Liver (tissue), 9 donors: ENCODE results near the gene C11orf21. TPM values are rescaled to one million over a fixed set of nuclear protein-coding genes. Genes with fewer than 3 reads are reported as not detected.

Experiments
- DNase-seq: peaks from one replicate; pipeline ENCODE4 v3.0.0-alpha.2; 2017; ENCODE audit warnings: low spot score
- H3K27ac ChIP-seq, 2 donors: one replicate each; pipeline ENCODE4 v1.7.0; 2013; ENCODE audit warnings: inconsistent platforms in 2 of 2, low read length in 2 of 2, control low read depth in 1 of 2, low read depth in 1 of 2, mild to moderate bottlenecking in 1 of 2
- H3K27me3 ChIP-seq, 4 donors: one replicate each; pipeline versions ENCODE4 v1.6.1 to v1.7.0; 2013; ENCODE audit warnings: low read length in 3 of 4, inconsistent platforms in 1 of 4, mild to moderate bottlenecking in 1 of 4, moderate library complexity in 1 of 4; ENCODE audit not compliant: control insufficient read depth in 4 of 4, insufficient read depth in 4 of 4
- H3K36me3 ChIP-seq, 4 donors: one replicate each; pipeline versions ENCODE4 v1.6.1 to v1.7.0; 2013; ENCODE audit warnings: low read length in 3 of 4, mild to moderate bottlenecking in 3 of 4, low read depth in 1 of 4, moderate library complexity in 1 of 4; ENCODE audit not compliant: control insufficient read depth in 4 of 4, insufficient read depth in 3 of 4
- H3K4me1 ChIP-seq, 4 donors: one replicate each; pipeline versions ENCODE4 v1.6.1 to v1.7.0; 2013; ENCODE audit warnings: low read length in 3 of 4, mild to moderate bottlenecking in 3 of 4, moderate library complexity in 1 of 4; ENCODE audit not compliant: control insufficient read depth in 4 of 4, insufficient read depth in 4 of 4
- H3K4me3 ChIP-seq, 3 donors: one replicate each; pipeline versions ENCODE4 v1.6.1 to v1.7.0; 2013; ENCODE audit warnings: low read length in 3 of 3, control low read depth in 1 of 3, low read depth in 1 of 3, mild to moderate bottlenecking in 1 of 3
- H3K9ac ChIP-seq, 2 donors: one replicate each; pipeline ENCODE4 v1.7.0; 2013; ENCODE audit warnings: low read length in 2 of 2, mild to moderate bottlenecking in 2 of 2, moderate library complexity in 2 of 2, control low read depth in 1 of 2, low read depth in 1 of 2
- H3K9me3 ChIP-seq, 4 donors: one replicate each; pipeline versions ENCODE4 v1.6.1 to v1.7.0; 2013; ENCODE audit warnings: low read length in 3 of 4; ENCODE audit not compliant: control insufficient read depth in 4 of 4
- FOXA1 ChIP-seq: IDR thresholded peaks from 2 replicates; pipeline ENCODE4 v1.6.1; 2016; ENCODE audit warnings: antibody characterized with exemption
- FOXA2 ChIP-seq: IDR thresholded peaks from 2 replicates; pipeline ENCODE4 v1.6.1; 2016; ENCODE audit warnings: antibody characterized with exemption
- GABPA ChIP-seq, 2 donors: IDR thresholded peaks in 1 of 2; conservative IDR thresholded peaks in 1 of 2; 2 replicates each; pipeline ENCODE4 v1.6.1; 2016; ENCODE audit warnings: antibody characterized with exemption in 2 of 2, mild to moderate bottlenecking in 1 of 2, moderate library complexity in 1 of 2
- HNF4A ChIP-seq, 2 donors: conservative IDR thresholded peaks; 2 replicates each; pipeline ENCODE4 v1.6.1; 2016; ENCODE audit warnings: antibody characterized with exemption in 2 of 2, mild to moderate bottlenecking in 2 of 2
- HNF4G ChIP-seq: IDR thresholded peaks from 2 replicates; pipeline ENCODE4 v1.6.1; 2016; ENCODE audit warnings: antibody characterized with exemption
- JUND ChIP-seq, 2 donors: IDR thresholded peaks; 2 replicates each; pipeline ENCODE4 v1.6.1; 2016; ENCODE audit warnings: antibody characterized with exemption in 2 of 2
- MAX ChIP-seq: IDR thresholded peaks from 2 replicates; pipeline ENCODE4 v1.6.1; 2016; ENCODE audit warnings: antibody characterized with exemption
- NR2F2 ChIP-seq: IDR thresholded peaks from 2 replicates; pipeline ENCODE4 v1.6.1; 2016; ENCODE audit warnings: antibody characterized with exemption
- RAD21 ChIP-seq, 2 donors: IDR thresholded peaks; 2 replicates each; pipeline ENCODE4 v1.6.1; 2016; ENCODE audit warnings: antibody characterized with exemption in 2 of 2, mild to moderate bottlenecking in 2 of 2
- SP1 ChIP-seq: IDR thresholded peaks from 2 replicates; pipeline ENCODE4 v1.6.1; 2018; ENCODE audit warnings: antibody characterized with exemption, mild to moderate bottlenecking
- TAF1 ChIP-seq: conservative IDR thresholded peaks from 2 replicates; pipeline ENCODE4 v1.6.1; 2016; ENCODE audit warnings: antibody characterized with exemption, mild to moderate bottlenecking
- YY1 ChIP-seq: IDR thresholded peaks from 2 replicates; pipeline ENCODE4 v1.6.1; 2016; ENCODE audit warnings: antibody characterized with exemption, mild to moderate bottlenecking
- WGBS: extraction: QIAGEN DNeasy Blood & Tissue Kit; methylation state at CpG from one replicate; pipeline ENCODE4 v1.1.7; 2013; 5-methylcytosine and 5-hydroxymethylcytosine counted together
- polyA plus RNA-seq, 2 donors: library from polyadenylated mRNA; stranded (reverse) in 1 of 2; unstranded in 1 of 2; fragments of 200-250 nt in 1 of 2; fragments of >200 nt in 1 of 2; fragmentation: Nextera tagmentation in 1 of 2; extraction: Ambion mirVana in 1 of 2; gene quantifications; one replicate each; pipeline versions ENCODE4 v1.2.1 to v1.2.3, GENCODE V29; 2013 to 2015
- total RNA-seq, 2 donors: library from RNA; depleted of rRNA; stranded (reverse); fragments of >200 nt; gene quantifications; one replicate each; pipeline ENCODE4 v1.2.3, GENCODE V29; 2014
- TF ChIP-seq, protein P1 (sequence below): IDR thresholded peaks from 2 replicates; pipeline ENCODE4 v1.6.1; 2016; ENCODE audit warnings: antibody characterized with exemption
- TF ChIP-seq, protein P2 (sequence below): IDR thresholded peaks from 2 replicates; pipeline ENCODE4 v1.6.1; 2016; ENCODE audit warnings: antibody characterized with exemption
- TF ChIP-seq, protein P3 (sequence below): IDR thresholded peaks from 2 replicates; pipeline ENCODE4 v1.6.1; 2016; ENCODE audit warnings: antibody characterized with exemption, mild to moderate bottlenecking
- TF ChIP-seq, protein P4 (sequence below): fragments of 150-350 bp; IDR thresholded peaks from 2 replicates; pipeline ENCODE4 v1.5.1; 2017; ENCODE audit warnings: improper control_type of control experiment, low read depth, low read length; ENCODE audit not compliant: missing input control
- donor health status: healthy.
- donor health status: healthy.
- donor health status: healthy.
- donor health status: healthy.
- donor health status: healthy.

Gene C11orf21
- total and polyA plus RNA-seq, 4 donors: 0.14 to 16.2 (median 0.44) TPM

GRCh38 chr11:2346586-2347307 is 45.0 kb upstream of the C11orf21 start:
- Histone ChIP-seq H3K4me1 (peaks cover 0 to 12% (median 10%) of the 10 kb centered on the region in 4 donors), H3K36me3 (no peaks in the 10 kb centered on the region), H3K9me3 (no peaks in the 10 kb centered on the region), H3K9ac (no peak overlapping the region), H3K27ac (peak overlapping the region; percentile 48 to 73), H3K4me3 (peak overlapping the region in 2 of 3 donors; percentile 2 to 8), H3K27me3 (no peaks in the 10 kb centered on the region)
- DNase-seq: no peak
- TF ChIP-seq NR2F2 (no peak), FOXA2 (no peak), YY1 (no peak), RAD21 (IDR thresholded peaks at IDR 0.05) (no peak), HNF4G (no peak), MAX (no peak), HNF4A (conservative IDR thresholded peaks at IDR 0.05) (no peak), SP1 (no peak), JUND (IDR thresholded peaks at IDR 0.05) (no peak)
- TF ChIP-seq, protein P1, sequence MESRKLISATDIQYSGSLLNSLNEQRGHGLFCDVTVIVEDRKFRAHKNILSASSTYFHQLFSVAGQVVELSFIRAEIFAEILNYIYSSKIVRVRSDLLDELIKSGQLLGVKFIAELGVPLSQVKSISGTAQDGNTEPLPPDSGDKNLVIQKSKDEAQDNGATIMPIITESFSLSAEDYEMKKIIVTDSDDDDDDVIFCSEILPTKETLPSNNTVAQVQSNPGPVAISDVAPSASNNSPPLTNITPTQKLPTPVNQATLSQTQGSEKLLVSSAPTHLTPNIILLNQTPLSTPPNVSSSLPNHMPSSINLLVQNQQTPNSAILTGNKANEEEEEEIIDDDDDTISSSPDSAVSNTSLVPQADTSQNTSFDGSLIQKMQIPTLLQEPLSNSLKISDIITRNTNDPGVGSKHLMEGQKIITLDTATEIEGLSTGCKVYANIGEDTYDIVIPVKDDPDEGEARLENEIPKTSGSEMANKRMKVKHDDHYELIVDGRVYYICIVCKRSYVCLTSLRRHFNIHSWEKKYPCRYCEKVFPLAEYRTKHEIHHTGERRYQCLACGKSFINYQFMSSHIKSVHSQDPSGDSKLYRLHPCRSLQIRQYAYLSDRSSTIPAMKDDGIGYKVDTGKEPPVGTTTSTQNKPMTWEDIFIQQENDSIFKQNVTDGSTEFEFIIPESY: no peak
- WGBS: 84% methylated on average over 10 of the region's 10 CpGs

DNA sequence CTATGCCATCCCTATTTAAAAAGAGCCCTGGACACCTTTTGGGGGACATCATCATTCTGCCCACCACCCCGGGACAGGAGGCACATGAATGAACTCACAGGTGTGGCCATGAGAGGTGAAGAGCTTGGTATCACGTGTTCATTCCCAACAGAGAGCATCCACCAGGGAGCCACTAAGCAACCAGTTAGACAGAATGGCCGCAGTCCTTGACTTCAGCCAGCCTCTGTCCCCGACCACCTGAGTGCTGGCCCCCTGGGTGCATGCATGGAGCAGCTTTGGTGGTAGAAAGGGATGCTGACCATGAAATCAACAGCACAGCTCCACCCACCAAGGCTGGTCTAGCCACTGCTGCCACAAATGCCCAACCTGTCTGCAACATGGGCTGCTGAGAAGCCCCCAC is 44.3 kb upstream of the C11orf21 start:
- Histone ChIP-seq H3K4me1 (peaks cover 0 to 12% (median 10%) of the 10 kb centered on the region in 4 donors), H3K27ac (no peak overlapping the region), H3K4me3 (no peak overlapping the region), H3K36me3 (no peaks in the 10 kb centered on the region), H3K9me3 (no peaks in the 10 kb centered on the region), H3K27me3 (no peaks in the 10 kb centered on the region), H3K9ac (no peak overlapping the region)
- DNase-seq: no peak
- TF ChIP-seq NR2F2: no peak
- no peak for TF ChIP-seq MAX
- TF ChIP-seq JUND (IDR thresholded peaks at IDR 0.05): no peak
- TF ChIP-seq HNF4A (conservative IDR thresholded peaks at IDR 0.05): no peak
- no peak for TF ChIP-seq FOXA2
- TF ChIP-seq YY1: no peak
- TF ChIP-seq FOXA1: no peak
- 92% methylated on average over 4 of the region's 4 CpGs for WGBS

DNA sequence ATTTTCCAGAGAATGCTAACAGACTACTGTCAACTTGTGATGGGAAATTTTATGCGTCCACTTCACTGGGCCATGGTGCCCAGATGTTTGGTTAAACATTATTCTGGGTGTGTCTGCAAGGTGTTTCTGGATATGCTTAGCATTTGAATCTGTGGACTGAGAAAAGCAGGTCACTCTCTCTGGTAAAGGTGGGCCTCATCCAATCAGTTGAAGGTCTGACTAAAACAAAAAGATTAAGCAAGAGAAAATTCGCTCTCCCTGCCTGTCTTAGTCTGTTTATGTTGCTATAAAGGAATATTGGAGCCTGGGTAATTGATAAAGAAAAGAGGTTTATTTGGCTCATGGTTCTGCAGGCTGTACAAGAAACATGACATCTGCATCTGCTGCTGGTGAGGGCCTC is 43.3 kb upstream of the C11orf21 start:
- Histone ChIP-seq H3K4me3 (no peak overlapping the region), H3K9me3 (no peaks in the 10 kb centered on the region), H3K27me3 (no peaks in the 10 kb centered on the region), H3K27ac (no peak overlapping the region), H3K9ac (no peak overlapping the region), H3K36me3 (no peaks in the 10 kb centered on the region), H3K4me1 (peaks cover 0 to 12% (median 10%) of the 10 kb centered on the region in 4 donors)
- TF ChIP-seq, protein P1: no peak
- TF ChIP-seq TAF1: no peak
- no peak for TF ChIP-seq HNF4G
- no peak for TF ChIP-seq SP1
- TF ChIP-seq FOXA2: no peak
- no peak for TF ChIP-seq YY1
- TF ChIP-seq, protein P2, sequence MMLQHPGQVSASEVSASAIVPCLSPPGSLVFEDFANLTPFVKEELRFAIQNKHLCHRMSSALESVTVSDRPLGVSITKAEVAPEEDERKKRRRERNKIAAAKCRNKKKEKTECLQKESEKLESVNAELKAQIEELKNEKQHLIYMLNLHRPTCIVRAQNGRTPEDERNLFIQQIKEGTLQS: no peak
- TF ChIP-seq GABPA (IDR thresholded peaks at IDR 0.05 in 1 of 2, conservative IDR thresholded peaks at IDR 0.05 in 1 of 2): no peak
- no peak for TF ChIP-seq NR2F2
- TF ChIP-seq, protein P3, sequence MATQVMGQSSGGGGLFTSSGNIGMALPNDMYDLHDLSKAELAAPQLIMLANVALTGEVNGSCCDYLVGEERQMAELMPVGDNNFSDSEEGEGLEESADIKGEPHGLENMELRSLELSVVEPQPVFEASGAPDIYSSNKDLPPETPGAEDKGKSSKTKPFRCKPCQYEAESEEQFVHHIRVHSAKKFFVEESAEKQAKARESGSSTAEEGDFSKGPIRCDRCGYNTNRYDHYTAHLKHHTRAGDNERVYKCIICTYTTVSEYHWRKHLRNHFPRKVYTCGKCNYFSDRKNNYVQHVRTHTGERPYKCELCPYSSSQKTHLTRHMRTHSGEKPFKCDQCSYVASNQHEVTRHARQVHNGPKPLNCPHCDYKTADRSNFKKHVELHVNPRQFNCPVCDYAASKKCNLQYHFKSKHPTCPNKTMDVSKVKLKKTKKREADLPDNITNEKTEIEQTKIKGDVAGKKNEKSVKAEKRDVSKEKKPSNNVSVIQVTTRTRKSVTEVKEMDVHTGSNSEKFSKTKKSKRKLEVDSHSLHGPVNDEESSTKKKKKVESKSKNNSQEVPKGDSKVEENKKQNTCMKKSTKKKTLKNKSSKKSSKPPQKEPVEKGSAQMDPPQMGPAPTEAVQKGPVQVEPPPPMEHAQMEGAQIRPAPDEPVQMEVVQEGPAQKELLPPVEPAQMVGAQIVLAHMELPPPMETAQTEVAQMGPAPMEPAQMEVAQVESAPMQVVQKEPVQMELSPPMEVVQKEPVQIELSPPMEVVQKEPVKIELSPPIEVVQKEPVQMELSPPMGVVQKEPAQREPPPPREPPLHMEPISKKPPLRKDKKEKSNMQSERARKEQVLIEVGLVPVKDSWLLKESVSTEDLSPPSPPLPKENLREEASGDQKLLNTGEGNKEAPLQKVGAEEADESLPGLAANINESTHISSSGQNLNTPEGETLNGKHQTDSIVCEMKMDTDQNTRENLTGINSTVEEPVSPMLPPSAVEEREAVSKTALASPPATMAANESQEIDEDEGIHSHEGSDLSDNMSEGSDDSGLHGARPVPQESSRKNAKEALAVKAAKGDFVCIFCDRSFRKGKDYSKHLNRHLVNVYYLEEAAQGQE: no peak
- TF ChIP-seq JUND (IDR thresholded peaks at IDR 0.05): no peak
- no peak for TF ChIP-seq RAD21 (IDR thresholded peaks at IDR 0.05)
- TF ChIP-seq, protein P4, sequence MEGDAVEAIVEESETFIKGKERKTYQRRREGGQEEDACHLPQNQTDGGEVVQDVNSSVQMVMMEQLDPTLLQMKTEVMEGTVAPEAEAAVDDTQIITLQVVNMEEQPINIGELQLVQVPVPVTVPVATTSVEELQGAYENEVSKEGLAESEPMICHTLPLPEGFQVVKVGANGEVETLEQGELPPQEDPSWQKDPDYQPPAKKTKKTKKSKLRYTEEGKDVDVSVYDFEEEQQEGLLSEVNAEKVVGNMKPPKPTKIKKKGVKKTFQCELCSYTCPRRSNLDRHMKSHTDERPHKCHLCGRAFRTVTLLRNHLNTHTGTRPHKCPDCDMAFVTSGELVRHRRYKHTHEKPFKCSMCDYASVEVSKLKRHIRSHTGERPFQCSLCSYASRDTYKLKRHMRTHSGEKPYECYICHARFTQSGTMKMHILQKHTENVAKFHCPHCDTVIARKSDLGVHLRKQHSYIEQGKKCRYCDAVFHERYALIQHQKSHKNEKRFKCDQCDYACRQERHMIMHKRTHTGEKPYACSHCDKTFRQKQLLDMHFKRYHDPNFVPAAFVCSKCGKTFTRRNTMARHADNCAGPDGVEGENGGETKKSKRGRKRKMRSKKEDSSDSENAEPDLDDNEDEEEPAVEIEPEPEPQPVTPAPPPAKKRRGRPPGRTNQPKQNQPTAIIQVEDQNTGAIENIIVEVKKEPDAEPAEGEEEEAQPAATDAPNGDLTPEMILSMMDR: no peak
- TF ChIP-seq HNF4A (conservative IDR thresholded peaks at IDR 0.05): no peak
- no peak for DNase-seq
- WGBS: 94% methylated on average over 2 of the region's 2 CpGs
